ENCODE results near the gene CXorf49B. TPM values are rescaled to one million over a fixed set of nuclear protein-coding genes. Genes with fewer than 3 reads are reported as not detected.

CXorf49B gene
- not detected in 2 replicates for total RNA-seq

GRCh38 chrX:71763049-71763448 is at the start of gene CXorf49B:
Gene CXorf49B (plus strand): TSS chrX:71763349. CDS start chrX:71763424, 75 bp downstream.

GRCh38 chrX:71718185-71718584 is 45.0 kb upstream of the CXorf49B start, which contains the start of gene CXorf49:
Gene CXorf49 (minus strand): TSS chrX:71718285. CDS start chrX:71718151, 134 bp downstream.

Other genes with a start within 250 kb of the CXorf49B start
- 56.1 and 79.6 TPM in 2 replicates for gene OGT, start 230.2 kb upstream of the CXorf49B start, total RNA-seq
- 1.1 and 2.2 TPM in 2 replicates for gene GCNA, start 184.9 kb upstream of the CXorf49B start, total RNA-seq
- gene CXCR3, start 144.8 kb upstream of the CXorf49B start, total RNA-seq: not detected in 2 replicates
- not detected in 2 replicates for gene CXorf49, start 45.1 kb upstream of the CXorf49B start, total RNA-seq
- 0.52 and 9.5 TPM in 2 replicates for gene NHSL2, start 147.5 kb downstream of the CXorf49B start, total RNA-seq

Data from bronchial smooth muscle cell (primary cell).